Measurements from ENCODE around the gene TRAPPC14. TPM values are rescaled to one million over a fixed set of nuclear protein-coding genes. Genes with fewer than 3 reads are reported as not detected.
A peak's percentile ranks its signal among the peaks of the same experiment; 100 is the strongest.
"Not testable (repeated sequence)": the region's sequence is repeated elsewhere in the genome, so short reads cannot be mapped to it uniquely, and the experiment has no call there.

The TRAPPC14 gene
- total and polyA plus RNA-seq, 7 donors, result 4.1 to 14.2 (median 7.4) TPM

DNA sequence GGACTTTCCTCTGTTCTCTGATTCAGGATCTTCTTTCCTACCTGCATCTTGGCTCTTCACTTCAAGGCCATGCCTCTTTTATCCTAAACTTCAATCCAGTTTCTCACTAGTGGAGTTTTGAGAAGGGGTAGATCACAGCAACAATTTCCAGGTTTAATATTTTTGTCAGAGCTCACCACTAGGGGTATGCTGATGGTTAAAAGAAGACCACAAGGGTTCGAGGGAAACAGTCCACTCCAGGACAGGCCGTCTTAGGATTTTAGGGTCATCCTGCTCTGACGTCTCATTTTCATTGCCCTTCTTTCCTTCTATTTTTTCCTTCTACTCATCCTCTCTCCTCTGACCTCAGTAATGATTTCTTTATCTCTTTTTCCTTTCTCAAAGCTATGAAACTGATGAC lies 30.5 kb upstream of the TRAPPC14 start:
- DNase-seq (no peak), ATAC-seq (no peak)
- H3K27me3 ChIP-seq (ENCODE audit: insufficient read depth in 3 of 3, low read length in 2 of 3), result no peaks in the 10 kb centered on the region
- H3K27ac ChIP-seq, result no peak overlapping the region
- 77 to 88% (median 82%) methylated on average over 3 of the region's 3 CpGs for WGBS, 3 donors
- no peaks in the 10 kb centered on the region for H3K9me3 ChIP-seq
- H3K36me3 ChIP-seq (ENCODE audit: insufficient read depth in 1 of 2, low read depth in 1 of 2), result no peaks in the 10 kb centered on the region
- TF ChIP-seq, protein P1, sequence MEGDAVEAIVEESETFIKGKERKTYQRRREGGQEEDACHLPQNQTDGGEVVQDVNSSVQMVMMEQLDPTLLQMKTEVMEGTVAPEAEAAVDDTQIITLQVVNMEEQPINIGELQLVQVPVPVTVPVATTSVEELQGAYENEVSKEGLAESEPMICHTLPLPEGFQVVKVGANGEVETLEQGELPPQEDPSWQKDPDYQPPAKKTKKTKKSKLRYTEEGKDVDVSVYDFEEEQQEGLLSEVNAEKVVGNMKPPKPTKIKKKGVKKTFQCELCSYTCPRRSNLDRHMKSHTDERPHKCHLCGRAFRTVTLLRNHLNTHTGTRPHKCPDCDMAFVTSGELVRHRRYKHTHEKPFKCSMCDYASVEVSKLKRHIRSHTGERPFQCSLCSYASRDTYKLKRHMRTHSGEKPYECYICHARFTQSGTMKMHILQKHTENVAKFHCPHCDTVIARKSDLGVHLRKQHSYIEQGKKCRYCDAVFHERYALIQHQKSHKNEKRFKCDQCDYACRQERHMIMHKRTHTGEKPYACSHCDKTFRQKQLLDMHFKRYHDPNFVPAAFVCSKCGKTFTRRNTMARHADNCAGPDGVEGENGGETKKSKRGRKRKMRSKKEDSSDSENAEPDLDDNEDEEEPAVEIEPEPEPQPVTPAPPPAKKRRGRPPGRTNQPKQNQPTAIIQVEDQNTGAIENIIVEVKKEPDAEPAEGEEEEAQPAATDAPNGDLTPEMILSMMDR (IDR thresholded peaks at IDR 0.05), result no peak
- no peaks in the 10 kb centered on the region for H3K4me1 ChIP-seq
- no peak overlapping the region for H3K4me3 ChIP-seq
- intact Hi-C loops (cut with DNase I), result no loop called here

DNA sequence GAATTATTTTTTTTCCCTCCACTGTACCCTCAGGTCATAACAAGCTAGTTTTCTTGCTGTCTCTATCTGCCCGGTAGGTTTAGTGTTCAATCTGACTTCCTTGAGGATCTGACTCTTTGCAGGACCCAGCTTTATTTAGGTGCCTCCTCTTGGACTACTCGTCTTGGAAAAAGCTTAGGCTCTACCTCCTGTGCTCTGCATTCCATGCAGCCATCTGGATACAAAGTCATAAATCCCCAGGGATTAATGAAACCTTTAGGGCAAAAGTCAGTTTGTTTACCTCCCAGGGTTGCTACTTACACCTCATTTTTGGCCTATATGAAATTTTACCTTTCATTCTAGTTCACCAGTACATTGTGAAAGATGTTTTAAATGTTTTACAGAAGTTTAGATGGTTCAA lies 27.2 kb upstream of the TRAPPC14 start:
- Histone ChIP-seq H3K27me3 (ENCODE audit: insufficient read depth in 3 of 3, low read length in 2 of 3) (peaks cover 0 to 11% (median 0%) of the 10 kb centered on the region in 3 donors), H3K4me1 (no peaks in the 10 kb centered on the region), H3K27ac (no peak overlapping the region), H3K4me3 (no peak overlapping the region), H3K9me3 (no peaks in the 10 kb centered on the region), H3K36me3 (ENCODE audit: insufficient read depth in 1 of 2, low read depth in 1 of 2) (no peaks in the 10 kb centered on the region)
- WGBS, 3 donors, result 56 to 63% (median 56%) methylated on average over 2 of the region's 2 CpGs
- ATAC-seq (no peak), DNase-seq (no peak)
- TF ChIP-seq, protein P1 (IDR thresholded peaks at IDR 0.05), result no peak
- intact Hi-C loops (cut with DNase I), result no loop called here

DNA sequence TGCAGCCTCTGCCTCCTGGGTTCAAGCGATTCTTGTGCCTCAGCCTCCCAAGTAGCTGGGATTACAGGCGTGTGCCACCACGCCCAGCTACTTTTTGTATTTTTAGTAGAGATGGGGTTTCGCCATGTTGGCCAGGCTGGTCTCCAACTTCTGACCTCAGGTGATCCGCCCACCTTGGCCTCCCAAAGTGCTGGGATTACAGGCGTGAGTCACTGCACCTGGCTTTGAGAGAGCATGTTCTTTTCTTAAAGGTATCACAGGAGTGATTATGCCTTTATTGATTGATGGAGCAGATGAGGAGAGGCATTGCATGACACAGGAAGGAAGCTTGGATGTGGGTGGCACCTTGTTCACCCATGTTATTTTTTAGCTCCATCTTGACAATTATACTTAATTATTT lies 24.6 kb upstream of the TRAPPC14 start:
- ATAC-seq, result not testable (repeated sequence)

DNA sequence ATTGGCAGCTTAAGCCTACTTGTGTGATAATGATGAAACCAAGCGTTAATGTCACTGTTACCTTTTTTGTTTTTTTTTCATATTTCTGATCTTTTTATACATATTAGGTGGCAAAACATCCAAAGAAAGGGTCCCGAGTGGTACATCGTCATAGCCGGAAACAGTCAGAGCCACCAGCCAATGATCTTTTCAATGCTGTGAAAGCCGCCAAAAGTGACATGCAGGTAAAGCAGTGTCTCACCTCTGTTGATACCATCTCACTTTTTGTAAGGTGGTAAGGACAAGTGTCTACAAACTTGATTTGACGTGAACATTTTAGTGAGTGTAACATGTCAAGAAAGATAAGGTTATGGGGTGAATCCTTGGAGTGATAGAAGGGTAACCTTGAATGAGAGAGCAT lies 24.1 kb upstream of the TRAPPC14 start:
- H3K4me3 ChIP-seq; H3K27ac ChIP-seq; H3K4me1 ChIP-seq; H3K9me3 ChIP-seq; intact Hi-C loops (cut with DNase I); H3K36me3 ChIP-seq (ENCODE audit: insufficient read depth in 1 of 2, low read depth in 1 of 2); DNase-seq; ATAC-seq: not testable (repeated sequence)
- peaks cover 0 to 11% (median 3%) of the 10 kb centered on the region in 3 donors for H3K27me3 ChIP-seq (ENCODE audit: insufficient read depth in 3 of 3, low read length in 2 of 3)
- WGBS, 3 donors, result 77 to 84% (median 82%) methylated on average over 6 of the region's 6 CpGs

More for the DNA sequence above, 24.6 kb upstream of the TRAPPC14 start:
- H3K27ac ChIP-seq; intact Hi-C loops (cut with DNase I); H3K4me3 ChIP-seq; H3K4me1 ChIP-seq; H3K9me3 ChIP-seq; DNase-seq; H3K36me3 ChIP-seq (ENCODE audit: insufficient read depth in 1 of 2, low read depth in 1 of 2): not testable (repeated sequence)
- 84 to 93% (median 89%) methylated on average over 6 of the region's 6 CpGs for WGBS, 3 donors
- peaks cover 0 to 11% (median 3%) of the 10 kb centered on the region in 3 donors for H3K27me3 ChIP-seq (ENCODE audit: insufficient read depth in 3 of 3, low read length in 2 of 3)

DNA sequence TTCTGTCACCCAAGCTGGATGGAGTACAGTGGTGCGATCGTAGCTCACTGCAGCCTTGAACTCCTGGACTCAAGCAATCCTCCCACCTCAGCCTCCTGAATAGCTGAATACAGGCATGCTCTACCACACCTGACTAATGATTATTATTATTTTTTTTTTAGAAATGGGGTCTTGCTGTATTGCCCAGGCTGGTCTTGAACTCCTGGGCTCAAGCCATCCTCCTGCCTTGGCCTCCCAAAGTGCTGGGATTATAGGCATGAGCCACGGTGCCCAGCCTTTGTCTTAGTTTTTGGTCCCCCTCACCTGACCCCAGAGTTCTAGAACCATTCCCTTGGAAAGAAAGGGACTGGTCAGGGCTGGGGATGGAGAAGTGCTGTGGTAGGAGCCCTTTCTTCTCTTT lies 21.6 kb upstream of the TRAPPC14 start:
- DNase-seq; ATAC-seq; H3K36me3 ChIP-seq (ENCODE audit: insufficient read depth in 1 of 2, low read depth in 1 of 2); H3K9me3 ChIP-seq; H3K4me3 ChIP-seq; intact Hi-C loops (cut with DNase I); H3K4me1 ChIP-seq; H3K27ac ChIP-seq: not testable (repeated sequence)
- 86 to 100% (median 94%) methylated on average over 3 of the region's 3 CpGs for WGBS, 3 donors
- peaks cover 0 to 11% (median 3%) of the 10 kb centered on the region in 3 donors for H3K27me3 ChIP-seq (ENCODE audit: insufficient read depth in 3 of 3, low read length in 2 of 3)

DNA sequence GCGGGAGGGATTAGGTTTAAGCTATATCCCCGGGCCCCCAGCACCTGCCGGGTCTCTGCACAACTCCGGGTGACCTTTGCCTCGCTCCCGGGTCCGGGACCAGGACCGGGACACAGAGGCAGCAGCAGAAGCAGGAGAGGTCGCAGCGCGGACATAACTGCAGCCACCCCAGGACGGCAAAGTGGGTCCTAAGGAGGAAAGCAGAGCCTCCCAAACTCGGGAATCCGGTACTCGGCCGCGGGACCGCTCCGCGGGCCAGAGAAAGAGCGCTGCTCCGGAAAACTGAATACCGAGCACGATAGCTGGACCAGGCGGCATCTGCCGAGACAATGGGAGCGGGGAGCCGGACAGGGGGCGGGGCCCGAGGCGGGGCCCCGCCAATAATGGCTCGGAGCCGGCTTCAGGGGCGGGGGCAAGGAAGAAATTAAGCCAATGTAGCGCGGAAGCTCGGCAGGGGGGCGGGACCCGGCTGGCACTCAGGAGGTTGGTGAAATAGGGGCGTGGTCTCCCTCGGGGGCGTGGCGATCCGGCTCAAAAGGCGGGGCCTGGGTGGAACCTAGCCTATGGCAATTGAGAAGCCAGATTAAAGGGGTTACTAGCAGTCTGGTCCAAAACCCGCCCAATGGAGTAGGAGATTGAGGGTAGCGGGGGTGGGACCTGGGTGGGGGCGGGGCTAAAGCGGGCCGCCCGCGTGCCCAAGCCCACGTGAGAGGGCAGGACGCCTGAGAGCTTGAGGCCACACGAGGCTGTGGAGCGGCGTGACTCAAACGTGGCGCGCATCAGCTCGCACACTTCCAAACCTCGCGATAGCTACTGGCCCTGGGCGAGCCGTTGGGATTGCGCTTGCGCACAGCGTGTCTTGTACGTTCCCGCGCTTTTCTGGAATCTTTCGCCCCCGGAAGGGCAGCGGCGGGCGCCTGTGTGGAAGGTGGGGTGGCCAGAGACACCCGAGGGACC lies 18.8 kb upstream of the TRAPPC14 start, which contains the start of the genes GPC2 and STAG3:
Gene GPC2 (minus strand): TSS at position 337 of the 957 bp plus-strand sequence. CDS start 182 bp downstream, at position 155.
Gene STAG3 (plus strand): TSS at position 874 of the 957 bp plus-strand sequence. CDS start 2,639 bp downstream, outside the sequence.
- H3K27me3 ChIP-seq (ENCODE audit: insufficient read depth in 3 of 3, low read length in 2 of 3), result peaks cover 0 to 21% (median 3%) of the 10 kb centered on the region in 3 donors
- peaks cover 6% of the 10 kb centered on the region for H3K4me1 ChIP-seq
- no peak within 1 kb of the TSS for H3K27ac ChIP-seq
- no peaks in the 10 kb centered on the region for H3K36me3 ChIP-seq (ENCODE audit: insufficient read depth in 1 of 2, low read depth in 1 of 2)
- 2 to 3% (median 2%) methylated on average over 67 to 78 of the region's 78 CpGs for WGBS, 3 donors
- TF ChIP-seq, protein P1 (IDR thresholded peaks at IDR 0.05), result no peak
- peak within 1 kb of the TSS; percentile 64 for H3K4me3 ChIP-seq
- no peaks in the 10 kb centered on the region for H3K9me3 ChIP-seq
- DNase-seq (peak; percentile 96 to 97), ATAC-seq (peak; percentile 95 to 98 (median 96))
- intact Hi-C loops (cut with DNase I), result no loop called here

All from psoas muscle (tissue), 8 donors.